Suppressor macrophage treated with lipopolysaccharide for 4 hours (primary cell): Measurements from ENCODE around the gene C11orf71.

ENCODE experiments used
- DNase-seq: peaks from one replicate; pipeline ENCODE4 v3.0.0-alpha.2; 2020

Gene C11orf71

GRCh38 chr11:114400216-114400914, at the start of gene C11orf71, which contains the start of gene RBM7:
TSS of gene C11orf71 (minus strand) at chr11:114400511. CDS start at chr11:114400331, 180 bp downstream.
TSS of gene RBM7 (plus strand) at chr11:114400666. CDS start at chr11:114400672, 6 bp downstream.
- DNase-seq, result peak; percentile 99

- no peak for DNase-seq
Observed at GRCh38 chr11:114449845-114450244, 49.5 kb upstream of the C11orf71 start.

- DNase-seq, result no peak
Observed at GRCh38 chr11:114448749-114449482, 48.6 kb upstream of the C11orf71 start.

GRCh38 chr11:114447892-114448291, 47.6 kb upstream of the C11orf71 start:
- DNase-seq, result no peak

GRCh38 chr11:114447444-114447843, 47.1 kb upstream of the C11orf71 start:
- DNase-seq, result no peak

GRCh38 chr11:114442536-114442935, 42.2 kb upstream of the C11orf71 start:
- DNase-seq, result no peak

GRCh38 chr11:114441921-114442320, 41.6 kb upstream of the C11orf71 start:
- no peak for DNase-seq

- DNase-seq, result no peak
Observed at GRCh38 chr11:114440971-114441763, 40.9 kb upstream of the C11orf71 start.

- DNase-seq, result no peak
Observed at GRCh38 chr11:114440121-114440860, 40.0 kb upstream of the C11orf71 start.

- DNase-seq, result peak; percentile 93
Observed at GRCh38 chr11:114439229-114440120, 39.2 kb upstream of the C11orf71 start, which contains the start of gene REXO2. TSS of gene REXO2 (plus strand) at chr11:114439467. CDS start at chr11:114439529, 62 bp downstream.

- no peak for DNase-seq
Observed at GRCh38 chr11:114438303-114438702, 38.0 kb upstream of the C11orf71 start.

GRCh38 chr11:114433376-114433775, 33.1 kb upstream of the C11orf71 start:
- no peak for DNase-seq

GRCh38 chr11:114432893-114433292, 32.6 kb upstream of the C11orf71 start:
- no peak for DNase-seq

- DNase-seq, result no peak
Observed at GRCh38 chr11:114430290-114430689, 30.0 kb upstream of the C11orf71 start.

- no peak for DNase-seq
Observed at GRCh38 chr11:114426280-114426679, 26.0 kb upstream of the C11orf71 start.

GRCh38 chr11:114416441-114416961, 16.2 kb upstream of the C11orf71 start:
- DNase-seq, result no peak

- no peak for DNase-seq
Observed at GRCh38 chr11:114413958-114414357, 13.6 kb upstream of the C11orf71 start.

- no peak for DNase-seq
Observed at GRCh38 chr11:114412946-114413345, 12.6 kb upstream of the C11orf71 start.

- peak; percentile 47 for DNase-seq
Observed at GRCh38 chr11:114401311-114401710, 1.0 kb upstream of the C11orf71 start.

GRCh38 chr11:114400915-114401223, 558 bp upstream of the C11orf71 start:
- no peak for DNase-seq

GRCh38 chr11:114399490-114400215, 658 bp downstream of the C11orf71 start:
- no peak for DNase-seq
